ENCODE measurements around the gene ALPL. TPM values are rescaled to one million over a fixed set of nuclear protein-coding genes. Genes with fewer than 3 reads are reported as not detected.

ALPL gene
- total and polyA plus RNA-seq, 2 of the 4 experiments (the other 2 are of a cell fraction), result 0.54 to 2.2 TPM

DNA sequence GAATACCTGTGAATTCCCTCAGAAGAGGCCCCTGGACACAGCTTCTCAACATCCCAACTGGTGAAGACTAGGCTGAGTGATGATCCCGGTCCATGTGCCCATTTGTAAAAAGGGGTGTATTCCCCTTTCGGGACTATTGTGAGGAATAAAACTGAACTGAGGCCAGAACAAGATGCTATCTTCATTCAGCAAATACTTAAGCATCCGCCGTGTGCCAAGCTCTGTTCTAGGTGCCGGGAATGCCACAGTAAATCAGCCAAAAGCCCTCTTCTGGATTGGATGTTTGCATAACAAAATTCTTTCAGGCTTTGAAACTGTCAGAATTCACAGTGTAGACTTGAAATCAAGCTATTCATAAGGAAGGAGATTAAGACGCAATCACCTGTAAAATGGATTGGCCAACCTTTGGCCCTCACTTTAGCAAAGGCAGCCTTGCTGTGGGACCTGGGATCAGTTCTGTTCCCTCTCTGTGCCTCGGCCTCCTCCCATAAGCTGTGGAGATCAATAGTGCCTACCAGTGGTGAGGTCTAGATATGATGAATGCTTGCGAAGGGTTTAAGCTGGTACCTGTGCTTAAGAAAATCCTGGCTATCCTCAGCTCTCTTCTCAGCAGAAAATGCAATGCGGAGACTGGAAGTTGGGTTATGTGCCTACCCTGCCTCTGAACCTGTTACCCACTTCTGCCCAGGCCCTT lies 1.8 kb downstream of the ALPL start:
- in situ Hi-C loops (cut with MboI; ENCODE audit: low sequenced_read_pairs) (loop anchor here (5.0 kb wide), 1 partner anchor 81 kb away; no protein-coding TSS in a partner anchor), intact Hi-C loops (cut with micrococcal nuclease) (loop anchor here (1.0 to 5.0 kb wide), 2 partner anchors 63 to 146 kb away; no protein-coding TSS in a partner anchor), dilution Hi-C loops (cut with HindIII; ENCODE audit: low sequenced_read_pairs, unreplicated experiment) (no loop called here)
- peak overlapping the region; percentile 63 for H2BK5ac ChIP-seq (ENCODE audit: low read depth, low read length, poor library complexity, severe bottlenecking)
- POLR2A ChIA-PET (ENCODE audit: unreplicated experiment), result no interaction called here
- H3K36me3 ChIP-seq (ENCODE audit: control insufficient read depth, insufficient read depth, low read length), result no peaks in the 10 kb centered on the region
- no peaks in the 10 kb centered on the region for H3K79me1 ChIP-seq (ENCODE audit: low read depth in 1 of 2, low read length in 2 of 2)
- peak overlapping the region in 1 of 2 experiments; percentile 37; a peak in 1 of 4 replicates for H4K8ac ChIP-seq (ENCODE audit: low read depth in 2 of 2, low read length in 2 of 2)
- H3K9me3 ChIP-seq (ENCODE audit: control insufficient read depth, insufficient read depth, low read length), result no peaks in the 10 kb centered on the region
- peak overlapping the region; percentile 17; the same call in 1 of the 2 replicates for H3K23ac ChIP-seq (ENCODE audit: low read depth, low read length)
- H4K5ac ChIP-seq (ENCODE audit: low read depth, low read length), result peak overlapping the region; percentile 33
- H2AFZ ChIP-seq (replicated peaks; ENCODE audit: low read length, poor library complexity), result peak overlapping the region; percentile 76
- ATAC-seq (ENCODE audit: low read depth), result no peak
- H3K4me3 ChIP-seq (ENCODE audit: insufficient read depth, low read depth, low read length), result no peak overlapping the region
- H3K4me2 ChIP-seq (ENCODE audit: low read depth, low read length), result no peak overlapping the region; the same call in 1 of the 2 replicates
- peak overlapping the region; percentile 15; the same call in 1 of the 2 replicates for H3K18ac ChIP-seq (ENCODE audit: low read depth, low read length)
- H3K56ac ChIP-seq (ENCODE audit: extremely low read depth, insufficient read depth, low read length), result no peak overlapping the region
- peak overlapping the region; percentile 77 for H3K4ac ChIP-seq (ENCODE audit: low read depth, low read length)
- H4K20me1 ChIP-seq (ENCODE audit: insufficient read depth, low read length), result 0 out of 2 replicates have a peak, but pooled peaks cover 4% of the 10 kb centered on the region
- DNase-seq, result no peak
- H3K27me3 ChIP-seq (ENCODE audit: control insufficient read depth, insufficient read depth, low read length), result peaks cover 15% of the 10 kb centered on the region
- TF ChIP-seq CEBPB (IDR thresholded peaks at IDR 0.05; ENCODE audit: low read depth, low read length) (no peak), RAD21 (IDR thresholded peaks at IDR 0.05; ENCODE audit: low read length) (no peak), RFX5 (IDR thresholded peaks at IDR 0.05; ENCODE audit: low read depth, low read length) (no peak), NFE2L2 (IDR thresholded peaks at IDR 0.05; ENCODE audit: low read depth, low read length) (no peak), MXI1 (IDR thresholded peaks at IDR 0.05; ENCODE audit: borderline replicate concordance, low read depth, low read length) (no peak), POLR2A (IDR thresholded peaks at IDR 0.05; ENCODE audit: low read depth, low read length) (no peak), RCOR1 (IDR thresholded peaks at IDR 0.05; ENCODE audit: insufficient replicate concordance, low read length) (no peak), MAFK (IDR thresholded peaks at IDR 0.05; ENCODE audit: low read depth, low read length) (no peak)
- TF ChIP-seq, protein P1, sequence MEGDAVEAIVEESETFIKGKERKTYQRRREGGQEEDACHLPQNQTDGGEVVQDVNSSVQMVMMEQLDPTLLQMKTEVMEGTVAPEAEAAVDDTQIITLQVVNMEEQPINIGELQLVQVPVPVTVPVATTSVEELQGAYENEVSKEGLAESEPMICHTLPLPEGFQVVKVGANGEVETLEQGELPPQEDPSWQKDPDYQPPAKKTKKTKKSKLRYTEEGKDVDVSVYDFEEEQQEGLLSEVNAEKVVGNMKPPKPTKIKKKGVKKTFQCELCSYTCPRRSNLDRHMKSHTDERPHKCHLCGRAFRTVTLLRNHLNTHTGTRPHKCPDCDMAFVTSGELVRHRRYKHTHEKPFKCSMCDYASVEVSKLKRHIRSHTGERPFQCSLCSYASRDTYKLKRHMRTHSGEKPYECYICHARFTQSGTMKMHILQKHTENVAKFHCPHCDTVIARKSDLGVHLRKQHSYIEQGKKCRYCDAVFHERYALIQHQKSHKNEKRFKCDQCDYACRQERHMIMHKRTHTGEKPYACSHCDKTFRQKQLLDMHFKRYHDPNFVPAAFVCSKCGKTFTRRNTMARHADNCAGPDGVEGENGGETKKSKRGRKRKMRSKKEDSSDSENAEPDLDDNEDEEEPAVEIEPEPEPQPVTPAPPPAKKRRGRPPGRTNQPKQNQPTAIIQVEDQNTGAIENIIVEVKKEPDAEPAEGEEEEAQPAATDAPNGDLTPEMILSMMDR (conservative IDR thresholded peaks at IDR 0.05; ENCODE audit: low read depth, low read length), result no peak
- H2AK9ac ChIP-seq (replicated peaks; ENCODE audit: low read depth, low read length, poor library complexity), result no peak overlapping the region
- no peak overlapping the region for H3K9ac ChIP-seq (ENCODE audit: low read depth, low read length)
- H3K27ac ChIP-seq (ENCODE audit: insufficient read depth, low read length), result peak overlapping the region; percentile 60; the same call in 1 of the 2 replicates
- H2AK5ac ChIP-seq (ENCODE audit: low read depth, low read length), result peak overlapping the region; percentile 84
- peak overlapping the region; percentile 70; the same call in 1 of the 2 replicates for H4K91ac ChIP-seq (ENCODE audit: insufficient read depth, low read depth, low read length)
- WGBS, 2 experiments (ENCODE audit: extremely low coverage in 2 of 2, insufficient read length in 1 of 2), result no CpG with 5 or more reads among the region's 9 CpGs
- peaks cover 12% of the 10 kb centered on the region for H3K4me1 ChIP-seq (ENCODE audit: control insufficient read depth, insufficient read depth, low read length)
- peak overlapping the region; percentile 88 for H2BK20ac ChIP-seq (ENCODE audit: low read depth, low read length)
- H3K14ac ChIP-seq (replicated peaks; ENCODE audit: low read depth, low read length), result peak overlapping the region; percentile 67
- H3K9me1 ChIP-seq (ENCODE audit: insufficient read depth, low read length), result peaks cover 11% of the 10 kb centered on the region
- CTCF ChIA-PET, result interaction anchor here (0.6 to 1.1 kb wide), 2 partner anchors 10 to 31 kb away, joined by 5 read pairs; no protein-coding TSS in a partner anchor
- H2BK120ac ChIP-seq (ENCODE audit: low read depth, low read length), result peak overlapping the region; percentile 82
- BruUV-seq (replicated peaks), result no TSS peak
- peak overlapping the region; percentile 68; the same call in 2 of the 3 replicates for H2BK15ac ChIP-seq (ENCODE audit: low read depth, low read length)

Data from IMR-90 (cell line).